HCT116 (cell line): ENCODE measurements around the gene FBXO22. TPM values are rescaled to one million over a fixed set of nuclear protein-coding genes. Genes with fewer than 3 reads are reported as not detected.
"Not testable (repeated sequence)": the region's sequence is repeated elsewhere in the genome, so short reads cannot be mapped to it uniquely, and the experiment has no call there.

ENCODE experiments used
- ATAC-seq: fragments of 200-7000 bp; cut with Tn5 transposase; 2 replicates; pipeline ENCODE4 v1.9.1; 2020; ENCODE audit warnings: mild to moderate bottlenecking, moderate library complexity
- BruUV-seq: library from RNA; stranded (reverse); fragments of 400-500 nt; replicated peaks from 2 replicates; lab custom pipeline; 2021; lab: Mats Ljungman, UMichigan
- CTCF ChIA-PET: fragments of 300-600 bp; sonication (Branson Sonifier 250); formaldehyde crosslinking; loops from one replicate; lab custom pipeline; 2021; ENCODE audit warnings: antibody characterized with exemption; lab: Charles Lee
- POLR2A ChIA-PET: fragments of 300-600, 350-600 bp; sonication (Branson Sonifier 250); formaldehyde crosslinking; loops from one replicate; lab custom pipeline; 2021; ENCODE audit warnings: antibody characterized with exemption; lab: Charles Lee
- RAD21 ChIA-PET, 2 experiments: fragments of 300-600 bp; sonication (Branson Sonifier 250); formaldehyde crosslinking; loops; one replicate each; lab custom pipeline; 2023; ENCODE audit warnings: low total read pairs in 2 of 2; ENCODE audit not compliant: uncharacterized antibody in 2 of 2, unreplicated experiment in 2 of 2, low non-redundant PET in 1 of 2; lab: Charles Lee
- DNase-seq: peaks from one replicate; pipeline ENCODE4 v3.0.0-alpha.2; 2010; ENCODE audit warnings: low read depth, low spot score
- H2AFZ ChIP-seq: fragments of 200-600 bp; shearing (Covaris generic), sonication (generic); 2 replicates; pipeline ENCODE4 v1.6.1; 2017; ENCODE audit warnings: low read depth, mixed run types, mixed read lengths, antibody characterized with exemption, low read length; ENCODE audit not compliant: poor library complexity, severe bottlenecking
- H3K27ac ChIP-seq: 2 replicates; pipeline ENCODE4 v1.5.1; 2012; ENCODE audit warnings: low read depth, low read length
- H3K27me3 ChIP-seq: fragments of 200-600 bp; sonication (generic); 2 replicates; pipeline ENCODE4 v1.6.1; 2016; ENCODE audit warnings: mixed run types, low read length, mixed read lengths; ENCODE audit not compliant: insufficient read depth
- H3K36me3 ChIP-seq, 2 experiments: fragments of 200-500 bp in 1 of 2; fragments of 200-600 bp in 1 of 2; sonication (Bioruptor generic) in 1 of 2; sonication (generic) in 1 of 2; 2 replicates each; pipeline versions ENCODE4 v1.5.1 to v1.6.1; 2014 to 2016; ENCODE audit warnings: low read length in 2 of 2, inconsistent platforms in 1 of 2, mixed read lengths in 1 of 2, mixed run types in 1 of 2; ENCODE audit not compliant: insufficient read depth in 2 of 2, control insufficient read depth in 1 of 2
- H3K4me1 ChIP-seq, 2 experiments: fragments of 200-600 bp in 1 of 2; sonication (generic) in 1 of 2; 2 replicates each; pipeline versions ENCODE4 v1.5.1 to v1.6.1; 2012 to 2017; ENCODE audit warnings: low read length in 2 of 2, inconsistent platforms in 1 of 2, mild to moderate bottlenecking in 1 of 2, mixed read lengths in 1 of 2, mixed run types in 1 of 2, moderate library complexity in 1 of 2; ENCODE audit not compliant: insufficient read depth in 2 of 2, control insufficient read depth in 1 of 2
- H3K4me2 ChIP-seq: fragments of 200-600 bp; sonication (generic); 2 replicates; pipeline ENCODE4 v1.6.1; 2017; ENCODE audit warnings: mixed run types, low read length, mixed read lengths
- H3K4me3 ChIP-seq, 2 experiments: fragments of 200-600 bp in 1 of 2; sonication (generic) in 1 of 2; replicated peaks in 1 of 2; 2 replicates each; pipeline ENCODE4 v1.5.1; 2011 to 2016; ENCODE audit warnings: low read length in 2 of 2, control low read depth in 1 of 2, low read depth in 1 of 2, mild to moderate bottlenecking in 1 of 2, mixed read lengths in 1 of 2, mixed run types in 1 of 2
- H3K79me2 ChIP-seq: fragments of 200-600 bp; sonication (generic); 2 replicates; pipeline ENCODE4 v1.6.1; 2017; ENCODE audit warnings: mild to moderate bottlenecking, mixed run types, low read length, moderate library complexity, mixed read lengths; ENCODE audit not compliant: insufficient read depth
- H3K9ac ChIP-seq: fragments of 200-600 bp; sonication (generic); 2 replicates; pipeline ENCODE4 v1.6.1; 2016; ENCODE audit warnings: low read length, mixed read lengths
- H3K9me2 ChIP-seq: fragments of 200-600 bp; sonication (generic), shearing (Covaris generic); 2 replicates; pipeline ENCODE4 v1.6.1; 2017; ENCODE audit warnings: mixed run types, mild to moderate bottlenecking, moderate library complexity; ENCODE audit not compliant: insufficient read depth
- H3K9me3 ChIP-seq, 2 experiments: fragments of 200-500 bp in 1 of 2; fragments of 200-600 bp in 1 of 2; sonication (Bioruptor generic) in 1 of 2; sonication (generic) in 1 of 2; 2 replicates each; pipeline ENCODE4 v1.6.1; 2014 to 2017; ENCODE audit warnings: low read length in 2 of 2, mixed read lengths in 2 of 2, inconsistent platforms in 1 of 2, low read depth in 1 of 2, mild to moderate bottlenecking in 1 of 2, mixed run types in 1 of 2, moderate library complexity in 1 of 2; ENCODE audit not compliant: control insufficient read depth in 1 of 2, insufficient read depth in 1 of 2
- H4K20me1 ChIP-seq: fragments of 200-600 bp; sonication (generic), shearing (Covaris generic); 2 replicates; pipeline ENCODE4 v1.6.1; 2017; ENCODE audit warnings: mixed run types, mild to moderate bottlenecking, moderate library complexity; ENCODE audit not compliant: insufficient read depth
- EGR1 ChIP-seq: IDR thresholded peaks from 2 replicates; pipeline ENCODE4 v1.6.1; 2012; ENCODE audit warnings: low read depth
- SRF ChIP-seq: IDR thresholded peaks from 2 replicates; pipeline ENCODE4 v1.6.1; 2012; ENCODE audit warnings: low read depth
- ZBTB33 ChIP-seq: IDR thresholded peaks from 2 replicates; pipeline ENCODE4 v1.6.1; 2011; ENCODE audit warnings: mild to moderate bottlenecking, low read length, moderate library complexity; ENCODE audit not compliant: insufficient replicate concordance; ENCODE audit errors: extremely low read depth
- ZNF274 ChIP-seq: fragments of 200-500 bp; sonication (Bioruptor generic); IDR thresholded peaks from 2 replicates; pipeline ENCODE4 v1.6.1; 2014; ENCODE audit warnings: mild to moderate bottlenecking, low read depth, low read length, inconsistent platforms
- intact Hi-C: fragments of 100-400 bp; cut with micrococcal nuclease; formaldehyde crosslinking; loops from 2 replicates; pipeline ENCODE4 v1.10.0; 2022
- total RNA-seq: library from RNA; stranded (reverse); gene quantifications from one replicate; pipeline ENCODE4 v1.2.1, GENCODE V29; 2021; ENCODE audit not compliant: unreplicated experiment

Gene FBXO22
- total RNA-seq, 1 experiment from 2014 or later, result 60.3 TPM

- no peak overlapping the region for H2AFZ ChIP-seq
- no peaks in the 10 kb centered on the region for H3K9me2 ChIP-seq
- H3K9me3 ChIP-seq, result no peaks in the 10 kb centered on the region
- peaks cover 17 to 37% of the 10 kb centered on the region in 2 experiments for H3K36me3 ChIP-seq
- H4K20me1 ChIP-seq, result peaks cover 5% of the 10 kb centered on the region; the same call in 1 of the 2 replicates
- TF ChIP-seq EGR1 (no peak), ZBTB33 (no peak), ZNF274 (no peak), SRF (no peak)
- intact Hi-C loops, result no loop called here
- peaks cover 18 to 24% of the 10 kb centered on the region in 2 experiments for H3K4me1 ChIP-seq
- DNase-seq (no peak), ATAC-seq (no peak)
- H3K4me3 ChIP-seq, result peak overlapping the region; percentile 22 to 93
- CTCF ChIA-PET, result interaction anchor here (0.9 kb wide), 1 partner anchor 17 kb away, joined by 3 read pairs; no protein-coding TSS in a partner anchor
- peak overlapping the region; percentile 78 for H3K4me2 ChIP-seq
- no peaks in the 10 kb centered on the region for H3K27me3 ChIP-seq
- 0 out of 2 replicates have a peak overlapping the region, but pooled peaks have one; percentile 35 for H3K27ac ChIP-seq
- RAD21 ChIA-PET, result interaction anchor here in 1 of 2 experiments (0.7 kb wide), 1 partner anchor 234 kb away, joined by 5 read pairs; no protein-coding TSS in a partner anchor
- no TSS peak for BruUV-seq
- POLR2A ChIA-PET, result no interaction called here
- no peak overlapping the region for H3K9ac ChIP-seq
- peaks cover 63% of the 10 kb centered on the region for H3K79me2 ChIP-seq
Observed at GRCh38 chr15:75905231-75905630, 1.6 kb downstream of the FBXO22 start.

- H3K27ac ChIP-seq, H3K9me2 ChIP-seq, H4K20me1 ChIP-seq, H3K4me3 ChIP-seq, H2AFZ ChIP-seq, H3K27me3 ChIP-seq, DNase-seq, H3K9ac ChIP-seq, H3K4me2 ChIP-seq, BruUV-seq, RAD21 ChIA-PET, H3K4me1 ChIP-seq, H3K9me3 ChIP-seq, POLR2A ChIA-PET, CTCF ChIA-PET, intact Hi-C loops, ATAC-seq: not testable (repeated sequence)
- H3K79me2 ChIP-seq, result peaks cover 98% of the 10 kb centered on the region
- peaks cover 32 to 63% of the 10 kb centered on the region in 2 experiments for H3K36me3 ChIP-seq
Observed at GRCh38 chr15:75910355-75910754, 6.7 kb downstream of the FBXO22 start.
